ENCODE results near the gene TKTL1.
A peak's percentile ranks its signal among the peaks of the same experiment; 100 is the strongest.

The TKTL1 gene

DNA sequence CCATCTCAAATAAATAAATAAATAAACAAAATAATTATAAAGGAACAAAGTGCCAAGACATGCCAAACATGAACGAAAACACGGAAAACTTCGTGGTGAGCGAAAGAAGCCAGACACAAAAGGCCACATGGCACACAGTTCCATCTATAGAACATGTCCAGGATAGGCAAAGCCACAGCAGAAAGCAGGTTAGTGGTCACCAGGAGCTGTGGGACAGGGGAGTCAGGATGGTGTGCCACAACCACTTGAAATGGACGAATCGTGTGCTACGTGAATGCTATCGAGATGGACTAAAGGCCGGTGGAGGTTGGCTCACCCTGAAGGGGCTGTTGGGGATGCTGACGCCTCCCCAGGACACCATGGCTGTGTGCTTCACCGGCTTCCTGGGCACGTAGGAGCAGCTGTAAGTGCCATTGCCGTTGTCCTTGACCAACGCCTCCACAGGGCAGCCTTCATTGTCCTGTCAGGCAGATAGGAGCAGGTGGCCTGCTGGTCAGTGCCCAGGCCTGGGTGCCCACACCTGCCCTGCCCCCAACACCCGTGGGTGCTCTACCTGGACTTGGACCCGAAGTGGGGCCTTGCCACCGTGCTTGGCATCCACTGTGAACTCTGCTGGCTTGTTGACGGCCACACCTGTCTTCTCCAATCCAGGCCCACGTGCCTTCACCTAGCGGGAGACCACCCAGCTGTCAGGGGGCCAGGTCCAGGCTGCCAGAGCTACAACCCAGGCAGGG lies 68.3 kb downstream of the TKTL1 start:
- no peak for DNase-seq

DNA sequence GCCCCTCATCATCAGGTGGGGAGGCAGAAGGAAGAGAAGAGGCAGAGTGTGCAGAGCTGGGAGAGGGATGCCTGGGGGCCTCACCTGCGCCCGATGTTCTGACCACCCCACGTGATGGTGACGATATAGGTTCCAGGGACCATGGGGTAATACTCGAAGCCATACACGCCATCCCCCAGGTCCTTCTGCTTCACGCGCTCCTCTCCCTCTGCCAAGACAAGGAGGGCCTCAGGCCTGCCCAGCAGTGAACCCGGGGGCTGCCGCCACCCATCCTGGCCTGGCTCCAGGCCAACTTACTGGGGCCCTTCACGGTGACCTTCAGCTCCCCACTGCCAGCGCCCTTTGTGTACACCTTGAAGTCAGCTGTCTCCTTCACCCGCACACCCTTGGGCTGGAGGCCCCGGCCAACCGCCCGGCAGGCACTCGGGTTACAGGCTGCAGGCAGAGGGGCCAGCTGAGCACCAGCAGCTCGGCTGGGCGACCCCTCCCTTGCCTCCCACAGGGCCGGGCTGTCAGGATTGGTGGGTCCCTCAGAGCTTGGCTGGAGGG lies 69.5 kb downstream of the TKTL1 start:
- no peak for DNase-seq

DNA sequence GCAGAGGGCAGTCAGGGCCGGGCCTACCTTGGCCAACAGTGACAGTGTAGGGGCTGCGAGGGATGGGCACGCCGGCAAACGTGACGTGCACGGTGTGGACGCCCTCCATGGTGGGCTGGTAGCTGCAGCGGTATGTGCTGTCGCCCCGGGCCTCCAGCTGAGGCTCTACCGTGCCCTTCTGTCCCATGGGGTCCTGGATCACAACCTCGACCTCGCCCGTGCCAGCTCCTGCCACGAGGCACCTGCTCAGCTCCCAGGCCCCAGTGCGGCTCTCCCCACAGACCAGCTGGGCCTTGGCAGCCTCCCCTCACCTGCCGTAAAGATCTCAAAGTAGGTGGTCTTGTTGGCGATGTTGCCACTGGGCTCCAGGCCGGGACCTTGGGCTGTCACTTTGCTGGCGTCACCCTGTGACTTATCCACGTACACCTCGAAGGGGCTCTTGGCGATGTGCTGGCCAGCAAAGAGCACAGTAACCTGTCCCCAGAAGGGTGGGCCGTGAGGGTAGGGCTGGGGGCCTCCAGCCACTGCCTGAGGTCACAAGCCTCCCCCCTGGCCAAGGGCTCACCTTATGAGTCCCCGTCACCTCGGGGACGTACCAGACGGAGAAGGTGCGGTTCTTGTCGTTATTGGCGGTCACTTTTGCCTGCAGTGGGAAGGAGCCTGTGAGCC lies 70.5 kb downstream of the TKTL1 start:
- DNase-seq = no peak

DNA sequence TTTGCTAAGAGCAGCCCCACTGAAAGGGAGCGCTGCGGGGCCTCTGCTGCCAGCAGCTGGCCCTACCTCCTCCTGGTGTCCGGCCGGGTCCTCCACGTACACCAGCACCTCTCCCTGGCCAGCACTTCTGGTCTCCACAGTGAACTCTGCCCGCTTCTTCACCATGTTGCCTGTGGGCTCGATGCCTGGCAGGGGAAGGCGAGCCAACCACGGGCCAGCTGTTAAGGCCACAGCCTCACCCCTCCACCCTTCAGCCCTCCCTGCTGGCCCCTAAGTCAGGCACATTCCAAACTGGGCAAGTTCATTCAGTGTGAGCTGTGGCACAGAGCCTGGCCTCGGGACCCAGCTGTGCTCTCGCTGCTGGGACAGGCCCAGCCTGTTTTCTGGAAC lies 71.1 kb downstream of the TKTL1 start:
- no peak for DNase-seq

DNA sequence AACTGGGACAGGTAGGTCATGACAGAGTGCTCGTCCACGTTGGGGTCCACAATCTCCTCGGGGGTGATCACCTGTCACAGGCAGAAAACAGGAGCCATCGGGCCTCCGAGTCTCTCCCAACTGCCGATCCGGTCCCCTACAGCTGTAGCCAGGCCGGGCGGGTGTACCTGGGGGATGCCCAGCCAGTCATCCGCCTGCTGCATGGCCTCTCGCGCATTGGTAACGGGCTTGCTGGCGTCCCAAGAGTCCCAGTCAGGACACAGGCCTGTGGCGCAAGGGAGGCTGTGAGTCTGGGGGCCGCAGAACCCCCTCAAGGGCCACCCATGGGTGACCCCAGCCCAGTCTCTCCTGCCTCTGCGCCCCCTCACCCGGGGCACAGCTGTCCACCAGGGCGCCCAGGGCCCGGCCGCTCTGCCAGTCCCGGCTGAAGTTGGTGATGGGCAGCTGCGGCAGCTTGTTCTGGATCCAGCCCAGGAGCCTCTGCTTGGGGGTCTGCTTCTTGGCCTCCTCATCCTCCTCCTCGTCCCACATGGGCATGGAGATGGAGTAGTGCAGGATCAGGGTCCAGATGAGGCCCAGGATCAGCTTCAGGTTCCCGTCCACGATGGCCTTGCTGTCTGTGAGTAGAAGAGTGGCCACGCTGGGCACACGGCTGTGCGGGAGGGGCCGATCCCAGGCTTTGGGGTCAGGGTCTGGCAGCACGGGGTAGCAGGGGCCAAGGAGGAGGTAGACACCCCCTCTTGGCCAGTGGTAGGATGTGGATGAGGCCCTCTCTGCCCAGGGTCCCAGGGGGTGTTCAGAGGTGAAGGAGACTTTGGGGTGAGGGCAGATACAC lies 72.1 kb downstream of the TKTL1 start:
- no peak for DNase-seq

DNA sequence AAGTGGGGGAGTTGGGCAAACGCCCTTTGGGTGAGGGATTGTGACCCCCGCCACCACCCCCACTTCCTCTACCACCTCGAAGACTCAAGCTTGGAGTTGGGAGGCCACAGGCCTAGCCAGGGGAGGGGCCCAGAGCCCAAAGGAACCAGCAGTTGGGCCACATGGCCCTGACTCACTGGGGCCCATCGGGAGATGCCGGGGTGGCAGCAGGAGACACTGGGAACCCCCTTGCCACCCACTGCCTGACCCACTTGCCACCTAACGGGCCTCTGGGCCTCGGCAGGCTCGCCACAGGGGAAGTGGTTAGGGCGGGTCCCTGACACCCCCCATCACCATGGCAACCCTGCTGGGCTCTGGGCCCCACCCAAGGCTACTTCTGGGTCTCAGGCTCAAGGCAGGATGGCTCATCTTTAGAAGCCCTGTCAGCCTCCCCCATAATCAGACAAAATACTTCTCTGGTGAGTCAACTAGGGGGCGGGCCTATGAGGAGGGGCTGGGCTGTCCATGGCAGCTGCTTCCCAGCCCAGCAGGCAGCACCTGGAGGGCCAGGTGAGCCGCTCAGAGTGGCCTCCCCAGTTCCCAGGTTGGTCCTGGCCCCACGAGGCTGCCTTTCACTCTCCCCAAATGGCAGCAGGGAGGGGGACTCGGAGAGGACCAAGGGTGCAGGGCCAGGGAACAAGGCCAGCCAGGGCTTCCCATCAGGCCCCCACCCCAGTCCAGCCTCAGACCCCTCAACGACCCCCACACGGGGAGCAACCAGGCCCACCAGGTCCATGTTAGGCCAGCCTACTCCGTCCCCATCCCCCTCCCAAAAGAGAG lies 73.2 kb downstream of the TKTL1 start:
- peak; percentile 92 for DNase-seq

DNA sequence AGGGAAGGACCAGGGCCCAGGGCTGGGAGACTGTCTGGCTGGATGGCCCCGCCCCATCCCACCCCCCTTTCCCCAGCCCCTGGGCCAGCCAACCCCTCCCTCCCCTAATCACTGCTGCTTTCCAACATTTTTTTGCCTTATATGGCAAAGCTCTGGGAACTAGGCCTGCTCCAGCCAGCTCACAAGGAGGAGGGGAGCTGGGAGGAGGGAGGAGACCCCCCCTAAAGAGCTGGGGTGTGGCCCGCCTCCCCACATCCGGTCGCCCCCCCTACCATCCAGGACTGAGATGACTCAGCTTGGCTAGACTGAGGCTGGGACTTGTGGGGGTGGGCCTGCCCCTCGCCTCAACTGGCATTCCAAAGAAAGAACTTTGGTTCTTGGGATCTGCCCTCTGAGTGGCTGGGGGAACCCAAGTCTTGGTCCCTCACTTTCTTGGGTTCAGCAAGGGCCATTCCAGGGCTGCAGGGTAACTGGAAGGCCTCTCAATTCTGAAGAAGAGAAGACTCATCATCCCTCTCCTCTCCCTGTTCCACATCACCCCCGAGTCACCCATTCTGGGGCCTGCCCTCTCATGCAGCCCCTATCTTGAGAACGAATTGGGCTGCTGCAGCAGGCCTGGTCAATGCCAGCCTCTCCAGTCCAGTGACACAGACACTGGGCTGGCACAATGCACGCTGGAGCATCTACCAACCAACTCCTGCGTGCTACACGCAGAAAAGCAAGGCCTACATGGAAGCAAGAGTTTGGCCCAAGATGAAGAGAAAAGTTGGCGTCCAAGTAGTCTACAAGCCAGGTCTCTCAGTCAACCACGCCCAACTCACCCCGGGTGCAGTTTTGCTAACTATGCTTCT lies 74.1 kb downstream of the TKTL1 start:
- DNase-seq = peak; percentile 97

DNA sequence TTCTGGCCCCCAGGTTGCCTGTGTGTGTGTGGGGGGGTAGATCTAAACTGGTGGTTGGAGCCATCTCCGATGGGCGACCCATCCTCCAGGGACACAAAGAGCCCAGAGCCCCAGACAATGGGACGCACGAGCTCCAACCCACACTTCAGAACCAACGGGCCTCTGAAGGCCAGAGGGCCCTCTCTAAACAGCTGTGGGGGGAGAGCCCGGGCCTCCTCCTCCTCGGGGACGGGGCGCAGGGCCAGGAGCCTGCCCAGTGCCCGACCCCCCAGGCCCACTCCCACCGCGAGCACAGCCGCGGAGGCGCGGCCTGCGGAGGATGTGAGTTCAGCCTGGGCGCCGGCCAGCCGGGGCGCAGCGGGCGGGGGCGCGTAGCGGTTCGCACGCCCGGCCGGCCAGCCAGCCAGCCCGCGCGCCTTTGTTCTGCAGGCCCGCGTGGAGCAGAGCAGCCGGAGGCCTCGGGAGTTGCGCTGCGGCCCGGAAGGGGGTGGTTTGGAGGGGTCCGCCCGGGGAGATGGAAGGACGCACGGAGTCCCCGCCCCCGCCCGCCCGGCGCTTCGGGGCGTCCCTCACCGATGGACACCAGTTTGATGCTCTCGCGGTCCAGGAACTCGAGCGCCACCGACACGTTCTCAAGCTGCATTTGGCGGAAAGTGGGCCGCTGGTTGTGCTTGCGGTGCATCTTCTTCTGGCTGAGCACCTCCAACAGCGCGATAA lies 74.9 kb downstream of the TKTL1 start:
- DNase-seq = no peak

DNA sequence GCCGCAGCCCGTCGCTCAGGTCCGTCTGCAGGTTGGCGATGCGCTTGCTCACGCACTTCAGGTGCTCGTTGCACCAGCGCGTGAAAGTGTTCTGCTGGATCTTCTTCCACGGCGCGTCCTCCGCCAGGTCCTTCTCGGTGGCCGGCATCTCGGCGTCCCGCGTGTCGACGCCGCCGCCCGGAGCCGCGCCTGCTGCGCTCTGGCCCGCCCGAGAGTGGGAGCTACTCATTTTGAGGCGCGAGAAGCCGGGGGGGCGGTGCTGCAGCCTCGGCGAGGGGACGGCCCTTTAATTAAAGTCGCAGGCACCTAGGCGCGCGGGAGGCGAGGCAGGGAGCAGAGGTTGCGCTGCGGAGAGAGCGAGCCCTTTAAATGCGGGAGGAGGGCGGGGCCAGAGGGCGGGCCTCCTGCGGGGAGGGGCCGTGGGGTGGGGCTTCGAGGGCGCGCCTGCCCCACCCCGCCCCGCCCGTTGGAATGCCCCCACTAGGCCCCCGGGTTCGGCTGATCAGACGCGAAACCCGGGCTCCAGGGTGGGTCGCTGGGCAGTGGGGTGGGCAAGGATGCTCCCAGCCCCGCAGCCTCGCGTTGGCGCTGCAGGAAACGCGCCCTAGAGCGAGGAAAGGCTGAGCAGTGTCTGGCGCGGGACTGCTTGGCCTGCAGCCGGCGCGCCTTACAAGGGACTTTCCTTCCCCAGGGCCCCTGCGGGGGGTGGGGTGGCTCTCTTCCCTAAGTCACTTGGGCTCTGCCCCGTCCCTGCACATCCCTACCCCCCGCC lies 75.6 kb downstream of the TKTL1 start:
- DNase-seq = peak; percentile 95

DNA sequence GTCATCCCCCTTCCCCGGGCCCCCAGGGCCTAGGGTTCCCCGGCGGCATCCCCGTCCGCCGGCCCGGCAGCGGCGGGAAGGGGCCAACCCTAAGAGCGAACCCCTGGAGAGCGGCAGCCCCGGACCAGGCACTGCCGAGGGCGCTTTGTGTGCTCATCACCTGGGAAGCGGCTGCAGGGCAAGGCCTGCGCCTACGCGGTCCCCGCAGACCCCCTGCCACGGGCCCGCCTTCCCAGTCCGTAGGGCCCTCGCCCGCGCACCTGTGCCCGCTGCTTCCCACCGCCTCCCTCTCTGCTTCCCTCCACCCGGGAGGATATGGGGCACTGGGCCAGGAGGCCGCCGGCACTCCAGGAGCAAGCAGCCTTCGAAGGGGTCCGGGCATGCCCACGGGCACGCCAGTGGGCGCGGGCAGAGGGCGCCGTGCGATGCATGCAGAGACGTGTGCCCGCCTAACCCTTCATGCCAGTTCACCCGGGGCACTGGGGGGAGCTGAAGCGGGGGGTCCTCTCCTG lies 76.2 kb downstream of the TKTL1 start:
- no peak for DNase-seq

DNA sequence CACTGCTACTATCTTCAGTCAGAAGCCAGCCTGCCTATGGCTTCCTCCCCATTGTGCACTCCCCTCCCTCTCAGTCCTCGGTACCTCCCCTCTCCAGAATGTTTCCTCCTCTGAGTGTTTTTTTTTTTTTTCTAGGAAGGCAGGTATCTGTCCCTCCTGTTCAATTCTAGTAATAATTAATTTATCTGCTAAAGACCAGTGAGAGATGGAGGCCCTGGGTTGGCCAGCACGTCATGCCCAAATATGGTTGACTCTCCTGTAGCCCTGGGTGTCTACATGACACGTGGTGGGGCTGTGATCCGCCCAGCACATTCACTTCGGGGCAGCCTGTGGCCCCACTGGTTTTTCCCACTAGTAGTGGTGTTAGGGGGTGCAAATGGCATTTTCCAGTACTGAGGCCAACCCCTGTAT lies 77.0 kb downstream of the TKTL1 start:
- peak; percentile 67 for DNase-seq

DNA sequence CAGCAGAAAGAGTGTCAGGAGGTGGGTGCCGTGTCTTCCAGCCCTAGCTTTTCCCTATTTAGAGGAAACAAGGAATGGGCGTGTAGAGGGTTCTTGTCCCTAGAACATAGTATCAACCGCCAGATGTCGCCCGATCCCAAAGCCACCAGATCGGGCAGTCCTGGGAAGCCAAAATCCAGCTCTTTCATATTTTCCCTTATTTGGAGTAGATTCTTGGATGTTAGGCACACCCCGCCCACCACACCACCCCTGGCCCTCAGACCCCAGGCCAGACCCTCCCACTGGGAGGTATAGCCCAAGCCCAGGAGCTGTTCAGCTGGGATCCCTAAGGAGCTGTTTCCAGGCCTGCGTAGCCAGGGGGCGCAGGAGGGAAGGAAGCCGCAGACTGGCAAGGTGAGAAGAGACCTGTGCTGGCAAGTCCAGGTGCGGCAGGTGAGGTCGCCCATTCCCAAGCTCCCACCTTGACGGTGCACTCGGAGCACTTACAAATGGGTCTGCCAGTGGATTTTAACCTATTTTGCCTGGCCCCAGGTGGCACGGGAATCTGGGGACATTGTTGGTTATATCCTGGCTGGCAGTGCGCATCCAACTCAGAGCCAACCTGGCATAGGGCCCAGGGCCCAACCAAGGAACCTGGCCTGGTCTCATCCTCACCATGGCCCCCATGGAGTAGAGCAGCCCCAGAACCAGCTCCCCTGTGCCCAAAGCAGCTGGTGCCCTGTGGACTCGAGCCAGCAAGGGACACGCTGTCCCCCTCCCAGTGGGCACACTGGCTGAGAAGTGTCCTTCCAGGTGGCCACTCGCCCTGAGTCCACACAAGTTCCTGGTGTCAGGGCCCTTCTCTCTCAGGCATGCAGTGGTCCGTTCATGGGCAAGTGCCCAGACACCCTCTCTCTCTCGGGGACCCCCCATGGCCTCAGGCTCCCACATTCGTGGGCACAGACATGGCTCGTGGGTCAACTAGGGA lies 78.0 kb downstream of the TKTL1 start:
- peak; percentile 92 for DNase-seq

DNA sequence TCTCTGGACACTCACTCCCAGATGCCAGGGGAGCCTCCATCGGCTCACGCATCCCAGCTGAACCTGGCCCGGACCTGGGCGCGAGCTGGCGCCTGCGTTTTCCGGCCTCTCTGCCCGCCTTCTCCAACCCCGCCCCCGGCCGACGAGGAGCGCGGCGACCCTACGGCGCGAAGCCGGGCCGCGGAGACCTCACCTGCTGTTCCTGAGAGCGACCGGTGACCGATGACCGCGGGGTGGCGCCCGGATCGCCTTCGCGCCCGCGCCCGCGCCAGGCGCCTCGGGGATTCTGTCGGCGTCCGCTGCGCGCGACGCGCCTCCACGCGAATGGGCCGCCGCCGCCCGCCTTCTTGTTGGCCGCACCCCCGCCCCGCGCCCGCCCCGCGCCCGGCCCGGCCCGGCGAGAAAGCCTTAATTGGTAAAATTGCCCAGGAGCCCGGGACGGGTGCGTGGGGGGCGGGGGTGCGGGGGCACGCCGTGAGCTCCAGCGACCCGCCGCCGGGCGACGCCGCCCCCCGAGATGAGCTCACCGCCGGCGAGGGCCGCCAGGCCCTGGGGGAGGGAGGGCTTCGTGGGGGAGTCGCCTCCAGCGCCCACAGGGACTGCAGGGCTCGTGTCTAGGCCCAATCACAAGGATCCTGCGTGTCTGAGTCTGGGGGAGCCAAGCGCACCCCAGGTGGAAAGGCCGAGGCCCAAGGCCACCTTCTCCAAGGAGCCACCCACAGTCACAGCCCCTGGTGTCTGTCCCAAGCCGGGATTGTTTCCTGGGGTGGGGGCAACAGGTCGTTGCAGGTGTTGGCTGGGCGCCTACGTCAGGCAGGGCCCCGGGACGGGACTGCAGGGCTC lies 78.9 kb downstream of the TKTL1 start, which contains the start of gene FLNA:
Gene FLNA, minus strand, starts transcription at position 322 of the 843 bp plus-strand sequence. CDS start 3,389 bp downstream, outside the sequence.
- peak; percentile 63 for DNase-seq

DNA sequence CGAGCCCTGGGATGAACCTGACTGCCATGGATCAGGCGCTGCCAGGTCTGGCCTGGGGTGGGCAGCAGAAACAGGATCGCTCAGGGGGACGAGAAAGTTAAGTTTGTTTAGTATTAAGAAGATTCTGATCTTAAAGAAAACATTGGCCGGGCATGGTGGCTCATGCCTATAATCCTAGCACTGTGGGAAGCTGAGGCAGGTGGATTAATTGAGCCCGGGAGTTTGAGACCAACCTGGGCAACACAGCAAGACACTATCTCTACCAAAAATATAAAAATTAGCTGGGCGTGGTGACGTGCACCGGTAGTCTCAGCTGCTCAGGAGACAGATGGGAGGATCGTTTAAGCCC lies 79.5 kb downstream of the TKTL1 start:
- DNase-seq = no peak

DNA sequence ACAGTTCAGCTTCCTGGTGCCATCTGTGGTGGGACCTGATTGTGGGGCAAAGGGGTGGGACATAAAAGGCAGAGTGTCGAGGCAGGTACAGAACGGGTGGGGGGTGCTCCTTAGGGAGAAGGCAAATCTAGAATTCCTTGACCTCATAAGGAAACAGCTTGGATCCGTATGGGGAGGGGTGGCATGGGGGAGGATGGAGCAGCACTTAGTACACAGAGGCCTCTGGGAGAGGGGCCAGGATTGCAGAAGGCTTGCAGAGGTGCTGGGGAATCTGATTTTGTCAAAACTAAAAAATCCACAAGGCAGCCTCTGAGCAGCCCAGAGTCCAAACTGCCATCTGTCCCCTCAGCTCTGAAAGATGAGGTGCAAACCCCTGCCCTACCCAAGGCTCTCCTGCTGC lies 81.2 kb downstream of the TKTL1 start:
- DNase-seq = peak; percentile 41

DNA sequence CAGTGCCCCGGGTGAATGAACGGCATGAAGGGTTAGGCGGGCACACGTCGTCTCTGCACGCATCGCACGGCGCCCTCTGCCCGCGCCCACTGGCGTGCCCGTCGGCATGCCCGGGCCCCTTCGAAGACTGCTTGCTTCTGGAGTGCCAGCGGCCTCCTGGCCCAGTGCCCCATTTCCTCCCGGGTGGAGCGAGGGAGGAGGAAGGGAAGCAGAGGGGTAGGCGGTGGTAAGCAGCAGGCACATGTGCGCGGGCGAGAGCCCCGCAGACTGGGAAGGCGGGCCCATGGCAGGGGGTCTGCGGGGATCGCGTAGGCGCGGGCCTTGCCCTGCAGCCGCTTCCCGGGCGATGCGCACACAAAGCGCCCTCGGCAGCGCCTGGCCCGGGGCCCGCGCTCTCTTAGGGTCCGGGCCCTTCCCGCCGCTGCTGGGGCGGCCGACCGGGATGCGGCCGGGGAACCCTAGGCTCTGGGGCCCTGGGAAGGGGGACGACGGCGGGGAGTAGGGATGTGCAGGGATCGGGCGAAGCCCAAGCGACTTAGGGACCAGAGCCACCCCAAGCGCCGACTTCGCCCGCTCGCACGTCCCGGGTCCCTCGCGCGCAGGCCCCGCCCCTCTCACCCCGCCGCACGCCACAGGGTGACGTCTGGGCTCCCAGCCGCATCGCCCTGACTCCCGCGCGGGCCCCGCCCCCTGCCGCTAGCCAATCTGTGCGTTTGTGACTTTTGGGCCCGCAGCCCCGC lies 82.6 kb downstream of the TKTL1 start:
- DNase-seq = peak; percentile 48
